ENCODE results near the gene BIRC2. TPM values are rescaled to one million over a fixed set of nuclear protein-coding genes. Genes with fewer than 3 reads are reported as not detected.

BIRC2 gene
- total RNA-seq, 1 donor from 2014 or later: 46.9 TPM

- Mint-ChIP-seq H3K36me3 (peaks cover 15% of the 10 kb centered on the region), H3K27ac (no peak overlapping the region), H3K27me3 (no peaks in the 10 kb centered on the region), H3K9me3 (peaks cover 3% of the 10 kb centered on the region), H3K4me1 (ENCODE audit: unreplicated experiment) (peaks cover 47% of the 10 kb centered on the region), H3K4me3 (no peak overlapping the region)
- DNase-seq (ENCODE audit: extremely low spot score, unreplicated experiment): no peak
- TF ChIP-seq CTCF (conservative IDR thresholded peaks at IDR 0.05): no peak
Observed at GRCh38 chr11:102427068-102427467, 80.1 kb downstream of the BIRC2 start.

Other genes with a start within 250 kb of the BIRC2 start
- gene YAP1, start 236.8 kb upstream of the BIRC2 start, total RNA-seq (ENCODE audit: low replicate concordance): 183 and 199 TPM in 2 replicates
- gene BIRC3, start 29.7 kb upstream of the BIRC2 start, total RNA-seq (ENCODE audit: low replicate concordance): 2.3 and 2.8 TPM in 2 replicates
- gene TMEM123, start 105.6 kb downstream of the BIRC2 start, total RNA-seq (ENCODE audit: low replicate concordance): 131 and 144 TPM in 2 replicates
- gene MMP7, start 183.5 kb downstream of the BIRC2 start, total RNA-seq (ENCODE audit: low replicate concordance): 1.8 and 3.5 TPM in 2 replicates

All from type B pancreatic cell (in vitro differentiated cells).